ENCODE measurements around the gene AKNAD1.

Gene AKNAD1

DNA sequence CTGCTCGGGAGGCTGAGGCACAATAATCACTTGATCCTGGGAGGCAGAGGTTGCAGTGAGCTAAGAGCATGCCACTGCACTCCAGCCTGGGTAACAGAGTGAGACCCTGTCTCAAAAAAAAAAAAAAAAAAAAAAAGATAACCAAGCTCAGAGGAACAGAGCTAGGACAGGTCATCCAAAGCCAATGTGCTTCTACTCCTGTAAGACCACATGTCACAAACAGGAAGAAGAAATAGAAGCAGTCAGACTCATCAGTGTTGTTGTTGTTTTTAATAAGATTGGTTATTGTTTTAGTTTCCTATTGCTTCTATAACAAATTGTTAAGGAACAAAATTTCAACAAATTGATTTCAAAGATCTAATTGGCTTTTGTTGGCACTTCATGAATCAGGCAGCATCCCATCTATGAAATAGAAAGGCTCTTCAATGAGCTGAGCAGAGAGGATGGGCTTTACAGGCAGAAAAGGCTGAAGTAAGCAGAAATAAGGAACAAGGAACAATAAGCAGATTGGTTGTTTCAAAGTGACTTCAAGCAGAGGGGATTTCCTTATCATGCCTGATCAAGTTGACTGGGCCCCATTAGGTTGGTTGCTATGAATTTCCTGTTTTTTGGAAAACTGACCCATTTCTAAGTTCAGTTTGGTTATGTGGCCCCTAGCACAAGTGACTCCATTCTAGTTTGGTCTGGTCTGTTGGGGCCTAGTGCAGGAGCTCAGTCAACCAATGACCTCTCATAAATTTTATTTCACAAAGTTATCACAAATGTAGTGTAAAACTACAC is 6.0 kb upstream of the AKNAD1 start:
- DNase-seq: no peak

DNA sequence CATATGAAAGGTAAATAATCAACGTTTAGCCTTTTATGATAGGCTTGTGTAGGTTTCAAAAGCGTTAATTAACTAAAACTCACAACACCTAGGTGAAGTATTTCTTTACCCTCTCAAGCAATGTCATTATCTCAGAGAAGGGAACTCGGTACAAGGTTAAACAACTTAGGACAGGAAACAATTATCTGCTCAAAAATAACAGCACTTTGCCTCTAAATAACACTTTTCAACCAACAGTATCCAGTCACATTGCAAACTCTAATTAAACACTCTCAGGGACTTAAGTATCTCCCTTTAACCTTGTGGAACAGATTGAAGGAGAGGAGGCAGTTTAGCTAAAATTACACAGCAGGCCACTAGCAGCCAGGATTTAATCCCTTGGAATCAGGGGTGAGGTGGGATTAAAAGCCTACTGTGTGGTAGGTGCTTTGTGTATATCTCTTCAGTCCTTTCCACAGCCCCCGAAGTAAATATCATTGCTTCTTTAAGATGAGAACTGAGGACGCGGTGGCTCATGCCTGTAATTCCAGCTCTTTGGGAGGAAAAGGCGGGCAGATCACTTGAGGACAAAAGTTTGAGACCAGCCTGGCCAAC is 5.2 kb upstream of the AKNAD1 start:
- no peak for DNase-seq

DNA sequence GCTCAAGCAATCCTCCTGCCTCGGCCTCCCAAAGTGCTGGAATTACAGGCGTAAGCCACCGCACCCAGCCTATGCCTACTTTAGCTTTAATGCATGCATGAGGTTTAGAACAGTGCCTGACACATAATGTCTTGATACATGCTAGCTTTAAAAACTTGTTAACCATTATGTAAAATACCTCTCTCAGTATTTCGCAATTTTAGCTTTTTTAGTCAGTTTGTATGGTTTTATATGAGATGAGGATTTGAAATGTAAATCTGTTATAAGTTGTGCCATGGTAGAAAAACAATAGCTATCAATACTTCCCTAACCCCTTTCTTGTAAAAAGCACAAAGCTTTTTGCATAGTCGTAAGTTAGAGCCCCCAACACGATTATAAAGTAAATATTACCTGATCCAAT is 4.7 kb upstream of the AKNAD1 start:
- no peak for DNase-seq

DNA sequence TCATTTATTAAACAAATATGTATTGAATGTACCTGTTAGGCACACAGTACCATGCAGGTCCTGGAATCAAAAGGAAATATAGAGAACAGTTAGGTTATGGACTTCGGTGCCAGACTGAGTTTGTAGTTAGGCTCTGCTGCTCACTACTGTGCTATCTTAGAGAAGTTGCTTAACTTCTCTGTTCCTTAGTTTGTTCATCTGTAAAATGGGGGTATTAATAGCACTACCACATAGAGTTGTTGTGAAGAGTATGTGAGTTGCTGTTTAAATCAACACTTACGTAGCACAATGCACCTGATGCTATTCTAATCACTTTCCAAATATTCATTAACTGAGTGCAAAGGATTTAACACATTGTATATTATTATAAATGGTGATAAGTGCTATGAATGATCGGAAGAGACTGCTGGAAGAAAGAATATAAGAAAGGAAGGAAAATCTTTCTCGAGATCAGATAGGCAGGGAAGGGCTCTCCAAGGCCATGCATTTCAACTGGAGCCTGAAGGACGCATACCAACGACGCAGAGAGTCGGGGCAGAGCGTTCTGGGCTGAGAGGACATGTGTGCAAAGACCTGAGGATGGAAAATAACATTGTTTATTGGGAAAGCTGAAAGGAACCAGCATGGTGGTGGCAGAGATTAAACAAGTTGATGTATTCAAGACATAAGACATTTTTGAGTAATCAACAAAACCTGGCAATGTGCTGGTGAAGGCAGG is 3.5 kb upstream of the AKNAD1 start:
- no peak for DNase-seq

DNA sequence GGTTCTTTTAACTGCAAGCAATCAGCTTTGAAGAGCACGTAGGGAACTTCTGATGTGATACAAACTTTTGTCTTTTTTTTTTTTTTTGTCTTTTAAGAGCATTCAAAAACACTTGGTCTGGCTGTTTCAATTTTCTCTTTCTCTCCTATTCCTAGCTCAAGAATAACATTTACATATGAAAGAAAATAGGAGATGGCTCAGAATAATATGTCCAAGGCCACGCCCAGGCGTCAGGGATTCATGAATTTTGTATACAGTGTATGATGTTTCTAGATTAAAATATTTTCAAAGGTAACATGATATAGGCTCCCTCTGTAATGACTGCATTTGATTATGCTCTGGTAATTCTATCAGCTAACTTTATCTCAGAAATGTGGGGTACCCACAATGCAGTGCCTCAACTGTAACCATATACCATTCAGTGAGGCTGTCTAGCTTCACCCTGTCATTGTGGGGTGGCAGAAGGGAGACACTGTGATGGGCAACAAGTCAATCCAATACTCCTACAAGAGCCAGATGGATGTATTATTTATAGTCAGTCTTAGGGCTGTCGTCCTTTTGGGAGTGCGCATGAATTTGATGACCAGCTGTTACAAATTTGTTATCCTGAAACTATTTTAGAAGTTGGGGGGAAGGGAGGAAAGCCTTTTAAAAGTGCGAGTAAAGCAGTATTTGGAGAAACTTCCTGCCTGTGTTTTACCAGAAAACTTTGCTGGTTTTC is 1.5 kb upstream of the AKNAD1 start:
- no peak for DNase-seq

DNA sequence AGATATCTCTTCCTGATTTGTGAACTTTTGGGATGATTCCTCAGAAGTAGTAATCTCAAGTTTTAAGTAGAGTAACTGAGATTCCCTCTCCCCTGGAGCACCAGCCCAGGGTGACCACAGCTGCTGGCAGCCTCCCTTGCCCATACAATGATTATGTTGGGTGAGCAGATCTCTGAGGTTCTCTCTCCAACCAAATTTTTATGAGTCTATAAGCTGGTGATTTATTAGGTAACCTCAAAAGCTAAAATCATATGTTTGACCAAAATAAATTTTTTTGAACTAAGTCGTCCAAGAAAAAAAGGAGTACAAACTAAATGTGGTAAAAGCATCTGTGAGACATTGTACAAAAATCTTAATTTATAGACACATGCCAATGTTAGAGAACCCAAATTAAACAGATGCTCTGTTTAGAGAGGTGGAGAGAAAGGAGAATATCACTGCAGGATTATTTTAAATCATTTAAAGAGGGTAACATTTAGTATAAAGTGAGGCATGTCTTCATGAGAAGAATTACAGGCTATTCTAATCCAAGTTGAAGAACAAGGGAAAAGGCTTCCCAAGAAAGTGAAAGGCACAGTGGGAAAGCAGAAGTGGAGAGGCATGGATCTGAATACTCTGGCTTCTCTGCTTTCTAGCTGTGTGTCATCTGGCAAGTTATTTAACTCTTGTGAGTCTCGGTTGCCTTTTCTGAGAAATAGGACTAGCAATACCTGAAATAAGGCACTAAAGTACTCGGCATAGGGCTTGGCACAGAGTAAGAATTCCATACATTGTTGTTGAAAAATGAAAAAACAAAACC is 2.5 kb downstream of the AKNAD1 start:
- no peak for DNase-seq

DNA sequence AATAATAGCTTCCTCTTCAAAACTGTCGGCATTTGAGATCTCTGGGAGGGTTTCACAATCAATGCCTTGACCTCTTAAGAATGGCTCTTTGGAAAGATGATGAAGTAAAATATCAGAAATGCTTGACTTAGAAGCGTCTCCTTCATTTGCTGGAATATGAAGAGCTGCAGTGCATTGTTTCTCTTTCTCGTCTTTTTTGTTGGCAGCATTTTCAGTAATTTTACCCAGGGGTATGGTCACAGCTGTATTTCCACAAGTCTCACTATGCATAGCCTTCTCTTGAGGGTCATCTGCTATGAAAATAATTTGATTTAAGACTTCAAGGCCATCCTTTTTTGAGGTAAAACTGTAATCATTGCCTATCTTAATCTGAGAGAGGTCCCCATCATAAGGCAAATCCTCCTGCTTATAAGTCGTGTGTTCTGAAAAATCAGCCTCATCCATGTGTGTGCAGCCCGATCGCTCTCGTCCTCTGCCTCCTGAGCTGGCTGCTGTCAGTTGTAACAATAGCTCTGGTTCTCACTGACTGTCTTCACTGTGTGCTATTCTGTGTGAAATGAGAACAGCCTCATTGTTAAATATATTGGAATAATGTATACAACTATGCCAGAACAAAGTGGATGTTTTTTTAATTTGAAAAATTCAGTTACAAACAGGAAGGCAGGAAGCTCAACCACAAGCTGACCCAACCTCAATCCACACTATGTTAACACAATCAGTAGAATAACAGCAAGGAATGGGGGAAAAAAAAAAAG is 4.5 kb downstream of the AKNAD1 start:
- peak; percentile 37 for DNase-seq

DNA sequence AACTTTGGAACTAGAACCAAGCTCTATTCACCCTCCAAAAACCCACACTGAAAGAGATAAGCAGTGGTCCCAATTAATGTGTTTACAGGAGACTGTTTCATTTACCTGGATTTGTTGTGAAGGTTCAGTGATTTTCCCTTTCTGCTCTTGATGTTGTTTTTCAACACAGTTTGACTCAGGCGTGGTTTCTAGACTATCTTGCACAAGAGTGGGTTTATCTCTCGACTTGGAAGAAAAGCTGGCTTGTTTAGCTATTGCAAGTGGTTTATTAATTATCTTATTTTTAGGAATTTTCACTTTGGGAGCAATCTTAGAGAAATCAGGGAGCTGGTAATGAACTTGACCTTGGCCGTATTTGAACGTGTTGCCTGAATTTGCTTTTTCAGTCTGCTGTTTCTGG is 5.3 kb downstream of the AKNAD1 start:
- DNase-seq: no peak

DNA sequence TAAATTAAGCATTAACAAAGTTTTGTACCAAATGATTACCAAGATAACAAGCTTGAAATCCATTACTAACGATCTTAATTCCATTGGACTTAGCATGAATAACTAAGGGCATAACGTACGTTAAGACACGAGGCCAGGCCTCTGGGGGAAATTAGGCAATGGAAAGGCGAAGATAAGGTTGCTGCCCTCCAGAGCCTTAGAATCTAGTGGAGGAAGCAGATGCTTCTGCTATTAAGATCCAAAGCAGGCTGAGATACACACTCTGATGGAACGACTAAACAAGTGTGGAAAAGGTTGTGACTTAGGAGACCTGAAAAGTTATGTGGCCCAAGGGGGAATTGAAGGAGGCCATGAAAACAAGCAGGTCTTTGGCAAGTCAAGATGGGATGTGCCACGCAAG is 6.0 kb downstream of the AKNAD1 start:
- no peak for DNase-seq

DNA sequence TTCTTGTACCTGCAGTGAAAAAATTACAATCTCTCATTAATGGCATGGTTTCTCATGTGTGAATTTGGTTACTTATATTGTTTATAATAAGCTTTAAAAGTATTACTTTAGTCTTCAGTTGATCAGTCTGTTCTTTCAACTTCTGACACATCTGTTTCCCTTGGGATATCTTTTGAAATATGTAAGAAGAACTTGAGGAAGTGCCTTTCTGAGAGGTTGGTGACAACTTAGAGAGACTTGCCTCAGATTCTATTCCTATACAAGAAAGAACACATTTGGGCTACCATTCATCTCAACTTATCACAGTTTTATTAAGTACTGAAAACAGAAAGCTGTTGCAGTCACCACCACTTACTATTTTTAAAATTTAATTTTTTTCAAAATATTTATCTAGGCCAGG is 8.1 kb downstream of the AKNAD1 start:
- no peak for DNase-seq

DNA sequence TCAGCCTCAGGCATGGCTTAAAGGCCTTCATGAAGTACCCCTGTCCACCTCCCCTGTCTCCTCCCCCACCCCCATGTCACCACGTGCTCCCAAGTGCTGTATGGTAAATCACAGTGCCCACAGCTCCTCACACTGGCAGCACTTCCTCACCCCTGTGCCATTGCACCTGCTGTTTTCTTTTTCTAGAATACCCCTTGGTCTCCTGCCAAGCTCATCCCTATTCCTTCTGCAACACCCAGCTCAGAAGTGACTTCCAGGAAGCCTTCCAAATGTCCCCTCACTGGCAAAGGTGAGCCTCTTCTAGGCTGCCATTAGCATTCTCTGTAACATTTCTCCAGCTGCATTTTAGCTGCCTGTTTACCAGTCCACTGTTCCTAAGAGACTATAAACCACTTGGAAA is 9.4 kb downstream of the AKNAD1 start:
- DNase-seq: peak; percentile 21

DNA sequence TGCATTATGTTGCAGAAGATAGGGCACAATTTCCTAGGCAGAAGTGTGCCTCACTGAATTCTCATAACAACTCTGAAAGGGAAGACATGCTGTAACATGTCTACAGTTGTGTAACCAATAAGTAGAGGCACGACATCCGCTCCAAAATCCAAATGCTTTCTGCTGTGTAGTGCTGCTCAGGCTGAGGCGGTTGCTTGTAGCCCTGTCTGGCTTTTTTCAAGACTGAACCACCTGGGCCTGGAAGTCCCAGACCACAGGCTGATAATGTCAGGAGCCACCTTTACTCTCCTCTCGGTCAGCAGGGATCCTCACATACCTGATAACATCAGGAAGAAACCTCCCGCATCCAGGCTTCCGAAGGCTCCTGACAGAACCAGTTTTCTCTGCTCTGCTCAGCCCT is 10.9 kb downstream of the AKNAD1 start:
- DNase-seq: no peak

DNA sequence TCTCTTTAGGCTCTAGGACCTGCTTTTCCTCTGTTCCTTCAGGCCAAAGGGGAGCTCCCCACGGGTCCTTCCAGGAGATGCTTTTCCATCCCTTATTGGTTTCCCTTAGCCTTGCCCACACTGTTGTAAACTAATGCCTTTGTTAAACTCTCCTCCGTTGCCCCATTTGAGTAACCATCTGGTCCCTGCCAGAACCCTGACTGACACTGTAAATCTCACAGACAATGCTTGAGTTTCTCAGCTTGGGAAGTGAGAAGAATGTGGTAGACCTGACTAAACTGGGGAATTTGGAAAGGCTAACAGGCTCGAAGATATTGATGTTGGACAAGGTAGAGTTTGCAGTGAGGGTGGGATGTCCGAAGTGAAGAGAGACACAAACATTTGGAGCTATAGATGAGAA is 11.4 kb downstream of the AKNAD1 start:
- no peak for DNase-seq

DNA sequence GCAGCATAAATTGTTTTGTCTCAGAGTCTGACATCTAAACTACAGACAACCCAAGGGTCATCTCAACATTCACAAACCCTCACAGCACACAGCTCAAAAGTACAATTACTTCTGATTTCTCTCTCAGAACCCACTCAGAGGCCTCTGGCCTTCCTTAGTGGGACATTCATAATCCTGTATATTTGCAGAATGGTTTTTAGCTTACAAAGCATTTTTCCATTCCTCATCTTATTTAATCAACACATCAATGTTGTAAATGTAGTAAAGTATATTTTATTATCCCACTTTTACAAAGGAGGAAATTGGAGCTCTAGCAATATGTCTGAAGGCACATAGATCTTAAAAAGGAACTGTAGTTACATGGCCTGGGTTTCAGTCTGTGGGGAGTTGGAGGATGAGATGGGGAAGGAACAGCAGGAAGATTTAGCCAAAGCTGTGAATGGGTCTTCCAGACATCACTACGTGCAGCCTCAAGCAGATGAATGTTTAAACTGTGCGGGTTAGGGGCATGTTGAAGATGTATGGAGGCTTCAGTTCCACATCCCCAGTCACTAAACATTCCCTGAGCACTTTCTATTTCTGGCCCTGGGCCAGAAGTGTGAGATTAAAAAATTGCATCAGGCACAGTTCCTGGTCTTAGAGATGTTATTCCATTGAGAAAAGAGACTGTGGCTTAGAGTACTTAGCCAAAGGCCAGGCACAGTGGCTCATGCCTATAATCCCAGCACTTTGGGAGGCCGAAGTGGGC is 13.3 kb downstream of the AKNAD1 start:
- DNase-seq: no peak

DNA sequence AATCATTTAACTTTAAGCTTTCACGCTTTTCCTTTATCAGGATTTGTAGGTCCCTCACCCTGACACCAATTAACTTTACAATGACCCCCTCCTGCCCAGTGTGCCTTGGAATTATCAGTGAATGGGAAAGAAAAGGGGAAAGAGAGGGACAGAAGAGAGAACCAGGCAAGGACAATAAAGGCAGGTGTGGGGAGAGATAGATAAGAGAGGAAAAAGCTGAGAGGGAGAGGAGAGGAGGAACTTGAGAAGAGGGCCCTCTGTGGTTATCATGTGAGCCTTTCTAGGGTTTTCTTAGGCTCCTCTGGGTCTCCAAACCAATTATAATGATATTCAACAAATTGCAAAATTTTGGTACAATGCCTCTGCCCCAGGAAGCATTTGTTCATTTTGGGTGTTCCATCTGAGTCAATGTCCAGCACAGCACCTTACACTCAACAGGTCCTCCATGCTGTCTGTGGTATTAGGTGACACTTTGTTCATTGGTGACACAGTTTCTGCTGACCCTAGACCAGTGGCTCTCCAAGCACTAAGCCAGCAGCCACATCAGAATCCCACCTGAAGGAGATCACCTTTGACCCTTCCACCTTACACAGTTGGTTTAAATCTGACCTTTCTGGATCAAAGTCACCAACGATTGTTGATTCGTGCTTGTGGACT is 14.2 kb downstream of the AKNAD1 start:
- no peak for DNase-seq

DNA sequence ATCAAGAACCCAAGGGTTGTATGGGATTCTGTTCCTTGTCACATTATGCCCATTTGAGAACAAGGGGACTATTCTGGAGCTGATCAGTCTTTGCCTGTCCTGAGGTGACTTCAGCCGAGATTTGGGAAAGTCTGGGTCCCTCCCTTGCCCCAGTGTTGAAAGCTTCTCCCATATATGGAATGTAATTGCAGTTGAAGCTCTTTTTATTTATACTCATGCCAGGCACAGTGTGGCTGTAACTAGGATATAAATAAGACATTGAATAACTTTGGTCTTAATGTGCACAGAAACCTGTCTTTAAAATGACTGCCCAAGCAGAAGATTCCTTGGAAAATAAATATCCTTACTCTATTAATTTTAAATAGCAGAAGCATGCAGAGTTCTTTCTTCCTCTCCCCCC is 15.2 kb downstream of the AKNAD1 start:
- no peak for DNase-seq

DNA sequence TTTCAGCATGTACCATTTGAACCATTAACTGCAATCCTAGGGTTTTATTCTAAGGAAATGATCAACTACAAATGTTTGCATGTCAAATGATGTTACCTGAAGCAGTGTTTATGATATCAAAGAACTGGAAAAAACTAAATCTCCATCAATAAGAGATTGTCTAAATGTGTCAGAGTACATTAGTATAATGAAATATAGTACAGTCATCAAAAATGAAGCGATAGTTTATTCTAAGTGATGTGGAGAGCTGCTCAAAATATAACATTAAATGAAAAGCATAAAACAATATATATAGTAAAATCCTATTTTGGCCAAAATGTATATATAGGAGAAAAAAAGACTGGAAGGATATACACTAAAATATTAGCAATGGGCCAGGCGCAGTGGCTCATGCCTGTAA is 24.0 kb downstream of the AKNAD1 start:
- no peak for DNase-seq

DNA sequence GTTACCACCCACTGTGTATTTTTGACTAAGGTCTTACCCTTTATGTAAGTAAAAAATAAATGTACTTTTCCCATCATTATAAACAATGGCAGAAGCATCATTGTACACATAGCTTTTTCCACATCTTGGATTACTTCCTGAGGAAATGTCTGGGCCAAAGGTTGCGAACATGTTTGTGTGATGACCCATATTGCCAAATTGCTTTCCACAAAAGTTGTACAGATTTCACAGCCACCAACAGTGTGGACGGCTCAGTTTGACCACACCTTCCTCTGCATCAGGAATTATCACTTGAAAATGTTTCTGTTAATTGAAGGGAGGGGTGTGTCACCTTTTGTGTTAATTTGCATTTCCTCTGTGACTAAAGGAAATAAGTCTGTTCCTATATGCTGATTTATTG is 25.7 kb downstream of the AKNAD1 start:
- no peak for DNase-seq

DNA sequence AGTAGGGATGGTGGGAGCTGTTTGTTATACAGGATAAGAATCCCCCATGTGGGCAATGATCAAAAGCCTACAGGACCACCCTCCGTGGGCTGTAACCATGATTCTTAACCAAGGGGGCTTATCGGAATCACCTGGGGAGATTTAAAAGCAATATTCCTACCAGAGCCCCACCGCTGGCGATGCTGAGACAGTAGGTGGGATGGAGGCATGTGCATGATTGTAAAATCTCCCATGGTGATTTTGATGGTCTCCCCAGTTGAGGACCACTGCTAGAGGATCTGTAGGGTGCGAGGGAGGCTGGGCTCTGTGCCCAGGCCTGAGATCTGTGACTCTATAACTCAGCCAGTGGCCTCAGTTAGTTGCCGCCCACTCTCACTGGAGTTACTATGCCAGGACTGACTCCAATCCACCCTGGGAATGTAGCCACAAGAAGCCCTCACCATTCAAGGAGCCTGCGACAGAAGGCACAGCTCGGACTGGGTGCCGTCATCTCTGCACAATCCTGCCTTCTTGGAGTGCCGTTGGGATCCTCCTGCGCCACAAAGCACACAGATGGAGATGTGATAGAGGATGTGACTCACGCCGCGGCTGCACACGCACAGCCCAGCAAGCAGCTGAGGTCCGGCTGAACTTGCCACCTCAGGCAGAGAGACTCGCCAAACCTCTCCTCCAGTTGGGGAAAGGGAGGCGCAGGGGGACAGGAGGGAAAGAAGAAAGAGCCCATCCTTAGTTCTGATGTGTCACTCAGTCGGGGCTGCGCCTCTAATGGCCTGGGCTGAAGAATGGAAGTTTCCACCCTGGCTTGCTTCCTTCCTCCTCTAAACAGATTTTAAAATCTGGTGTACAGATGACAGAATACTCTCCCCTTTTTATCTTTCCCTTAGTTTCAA is 26.5 kb downstream of the AKNAD1 start:
- peak; percentile 59 for DNase-seq

DNA sequence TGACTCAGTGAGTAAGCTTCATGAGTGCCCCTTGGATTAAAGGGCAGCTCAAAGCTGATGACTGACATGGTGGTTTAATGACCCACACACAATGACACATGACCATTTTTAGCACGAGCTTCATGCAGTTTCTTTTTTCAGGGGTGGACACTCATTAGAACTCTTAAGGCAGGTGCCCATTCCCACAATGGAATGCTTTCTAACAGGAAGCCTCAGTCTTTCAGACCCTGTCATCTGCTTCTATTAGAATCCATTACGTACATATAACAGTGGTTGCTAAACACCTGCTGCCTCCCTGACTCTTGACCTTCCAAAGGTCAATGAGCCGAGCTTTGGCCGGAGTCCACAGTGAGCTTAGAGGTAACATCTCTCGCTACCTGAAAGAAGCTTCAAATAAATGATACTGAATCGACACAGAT is 27.4 kb downstream of the AKNAD1 start:
- no peak for DNase-seq

Measured in midbrain (tissue), 1 donor.